Measurements from ENCODE around the gene GCH1.

The GCH1 gene

DNA sequence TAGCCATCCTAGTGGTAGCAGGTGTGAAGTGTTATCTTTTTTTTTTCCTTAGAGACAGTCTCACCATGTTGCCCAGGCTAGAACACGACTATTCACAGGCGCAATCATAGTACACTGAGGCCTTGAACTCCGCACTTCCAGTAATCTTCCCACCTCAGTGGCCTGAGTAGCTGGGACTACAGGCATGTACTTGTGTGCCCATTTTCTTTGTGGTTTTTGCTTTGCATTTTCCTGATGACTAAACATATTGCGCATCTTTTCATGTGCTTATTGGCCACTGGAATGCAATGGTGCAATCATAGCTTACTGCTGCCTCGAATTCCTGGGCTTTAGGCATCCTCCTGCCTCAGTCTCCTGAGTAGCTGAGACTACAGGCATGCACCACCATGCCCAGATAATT is 33.3 kb upstream of the GCH1 start:
- DNase-seq (ENCODE audit: low read depth), result peak; percentile 31
- H3K4me3 ChIP-seq (replicated peaks; ENCODE audit: low read depth, low read length), result no peak overlapping the region
- TF ChIP-seq, protein P1, sequence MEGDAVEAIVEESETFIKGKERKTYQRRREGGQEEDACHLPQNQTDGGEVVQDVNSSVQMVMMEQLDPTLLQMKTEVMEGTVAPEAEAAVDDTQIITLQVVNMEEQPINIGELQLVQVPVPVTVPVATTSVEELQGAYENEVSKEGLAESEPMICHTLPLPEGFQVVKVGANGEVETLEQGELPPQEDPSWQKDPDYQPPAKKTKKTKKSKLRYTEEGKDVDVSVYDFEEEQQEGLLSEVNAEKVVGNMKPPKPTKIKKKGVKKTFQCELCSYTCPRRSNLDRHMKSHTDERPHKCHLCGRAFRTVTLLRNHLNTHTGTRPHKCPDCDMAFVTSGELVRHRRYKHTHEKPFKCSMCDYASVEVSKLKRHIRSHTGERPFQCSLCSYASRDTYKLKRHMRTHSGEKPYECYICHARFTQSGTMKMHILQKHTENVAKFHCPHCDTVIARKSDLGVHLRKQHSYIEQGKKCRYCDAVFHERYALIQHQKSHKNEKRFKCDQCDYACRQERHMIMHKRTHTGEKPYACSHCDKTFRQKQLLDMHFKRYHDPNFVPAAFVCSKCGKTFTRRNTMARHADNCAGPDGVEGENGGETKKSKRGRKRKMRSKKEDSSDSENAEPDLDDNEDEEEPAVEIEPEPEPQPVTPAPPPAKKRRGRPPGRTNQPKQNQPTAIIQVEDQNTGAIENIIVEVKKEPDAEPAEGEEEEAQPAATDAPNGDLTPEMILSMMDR (IDR thresholded peaks at IDR 0.05; ENCODE audit: low read length, missing control alignments), result no peak

DNA sequence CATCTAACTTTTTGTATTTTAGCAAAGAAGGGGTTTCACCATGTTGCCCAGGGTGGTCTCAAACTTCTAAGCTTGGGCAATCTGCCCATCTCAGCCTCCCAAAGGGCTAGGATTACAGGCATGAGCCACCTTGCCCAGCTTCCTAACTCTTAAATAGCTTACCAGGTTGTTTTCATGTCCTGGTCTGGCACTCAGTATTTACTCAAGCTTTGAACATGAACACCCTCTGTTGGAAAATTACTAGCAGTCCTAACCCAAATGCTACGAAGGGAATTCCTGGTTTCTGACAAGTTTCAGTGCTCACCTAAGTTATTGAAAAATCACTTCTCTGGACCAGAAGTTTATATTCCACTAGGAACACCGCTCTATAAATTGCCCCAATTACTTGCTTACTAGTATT is 32.5 kb upstream of the GCH1 start:
- DNase-seq (ENCODE audit: low read depth), result no peak
- TF ChIP-seq, protein P1 (IDR thresholded peaks at IDR 0.05; ENCODE audit: low read length, missing control alignments), result no peak
- no peak overlapping the region for H3K4me3 ChIP-seq (replicated peaks; ENCODE audit: low read depth, low read length)

DNA sequence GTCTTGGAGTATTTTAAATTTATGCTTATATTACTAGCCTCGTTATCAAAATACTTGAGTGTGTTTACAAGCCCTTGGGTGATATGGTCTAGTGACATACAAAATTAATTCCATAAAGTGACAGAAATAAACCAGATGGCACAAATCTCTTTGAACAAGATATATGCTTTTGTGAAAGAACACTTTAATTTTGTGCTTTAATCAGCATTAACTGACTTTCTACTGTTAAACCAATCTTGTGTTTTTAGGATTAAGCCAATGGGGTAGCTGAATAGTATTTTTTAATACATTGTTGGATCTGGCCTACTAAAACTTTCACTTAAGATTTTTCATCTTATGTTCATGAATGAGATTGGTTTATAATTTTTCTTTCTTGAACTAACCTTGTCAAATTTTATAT is 30.4 kb upstream of the GCH1 start:
- no peak for DNase-seq (ENCODE audit: low read depth)
- H3K4me3 ChIP-seq (replicated peaks; ENCODE audit: low read depth, low read length), result no peak overlapping the region
- TF ChIP-seq, protein P1 (IDR thresholded peaks at IDR 0.05; ENCODE audit: low read length, missing control alignments), result no peak

GRCh38 chr14:54931598-54932340 is 29.1 kb upstream of the GCH1 start:
- TF ChIP-seq, protein P1 (IDR thresholded peaks at IDR 0.05; ENCODE audit: low read length, missing control alignments), result no peak
- H3K4me3 ChIP-seq (replicated peaks; ENCODE audit: low read depth, low read length), result no peak overlapping the region
- DNase-seq (ENCODE audit: low read depth), result no peak

- no peak overlapping the region for H3K4me3 ChIP-seq (replicated peaks; ENCODE audit: low read depth, low read length)
- TF ChIP-seq, protein P1 (IDR thresholded peaks at IDR 0.05; ENCODE audit: low read length, missing control alignments), result no peak
- no peak for DNase-seq (ENCODE audit: low read depth)
Observed at GRCh38 chr14:54931101-54931500, 28.5 kb upstream of the GCH1 start.

DNA sequence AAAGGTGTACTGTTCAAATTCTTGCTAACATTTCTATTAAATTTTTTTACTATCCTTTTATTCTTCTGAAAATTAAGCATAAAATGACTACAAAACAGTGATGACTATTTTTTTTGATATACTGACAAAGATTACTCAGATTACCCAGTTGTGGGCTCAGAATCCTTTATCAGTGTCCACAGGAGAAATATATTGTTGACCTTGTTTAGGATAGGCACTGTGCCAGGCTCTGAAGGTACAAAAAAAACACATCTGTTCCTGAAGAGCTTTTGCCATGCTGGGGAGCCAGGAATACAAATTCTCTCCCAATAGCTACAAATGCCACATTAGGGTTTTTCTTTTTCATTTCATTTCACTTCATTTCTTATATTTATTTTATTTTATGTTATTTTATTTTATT is 26.9 kb upstream of the GCH1 start:
- TF ChIP-seq, protein P1 (IDR thresholded peaks at IDR 0.05; ENCODE audit: low read length, missing control alignments), result no peak

GRCh38 chr14:54928216-54928615 is 25.6 kb upstream of the GCH1 start:
- H3K4me3 ChIP-seq (replicated peaks; ENCODE audit: low read depth, low read length), result no peak overlapping the region
- TF ChIP-seq, protein P1 (IDR thresholded peaks at IDR 0.05; ENCODE audit: low read length, missing control alignments), result no peak
- no peak for DNase-seq (ENCODE audit: low read depth)

More for the DNA sequence above, 26.9 kb upstream of the GCH1 start:
- DNase-seq (ENCODE audit: low read depth), result no peak
- H3K4me3 ChIP-seq (replicated peaks; ENCODE audit: low read depth, low read length), result no peak overlapping the region
